Gastroesophageal sphincter (tissue), 4 donors: ENCODE results near the gene TMED10. TPM values are rescaled to one million over a fixed set of nuclear protein-coding genes. Genes with fewer than 3 reads are reported as not detected.
"Not testable (repeated sequence)": the region's sequence is repeated elsewhere in the genome, so short reads cannot be mapped to it uniquely, and the experiment has no call there.

Experiments used
- ATAC-seq: fragments of 150-250 bp; one replicate; pipeline ENCODE4 v1.9.1; 2016; ENCODE audit warnings: mild to moderate bottlenecking, moderate library complexity
- H3K27ac ChIP-seq, 4 donors: fragments of 200-600 bp; sonication (generic) in 3 of 4; 1 replicate in 3 of 4; 2 replicates in 1 of 4; pipeline ENCODE4 v1.5.1; 2016 to 2019
- H3K27me3 ChIP-seq: fragments of 200-600 bp; sonication (generic); one replicate; pipeline ENCODE4 v1.5.1; 2019
- H3K36me3 ChIP-seq, 2 donors: fragments of 200-600 bp; sonication (generic); one replicate each; pipeline ENCODE4 v1.5.1; 2019; ENCODE audit warnings: control low read depth in 1 of 2
- H3K4me1 ChIP-seq, 3 donors: fragments of 200-600 bp; sonication (generic); 1 replicate in 2 of 3; 2 replicates in 1 of 3; pipeline ENCODE4 v1.5.1; 2016 to 2019; ENCODE audit warnings: control low read depth in 2 of 3
- H3K4me3 ChIP-seq, 2 donors: fragments of 200-600 bp; sonication (generic); one replicate each; pipeline ENCODE4 v1.5.1; 2019; ENCODE audit warnings: mild to moderate bottlenecking in 1 of 2, moderate library complexity in 1 of 2
- H3K9me3 ChIP-seq, 3 donors: fragments of 200-600 bp; sonication (generic); one replicate each; pipeline ENCODE4 v1.5.1; 2017 to 2019; ENCODE audit warnings: control low read depth in 2 of 3
- CTCF ChIP-seq, 4 experiments: fragments of 200-600 bp in 2 of 4; fragments of 450-650 bp in 2 of 4; sonication (generic) in 1 of 4; IDR thresholded peaks; one replicate each; pipeline ENCODE4 v1.5.1; 2017 to 2019; ENCODE audit warnings: antibody characterized with exemption in 4 of 4, mild to moderate bottlenecking in 2 of 4, moderate library complexity in 2 of 4
- EP300 ChIP-seq: sonication (generic); formaldehyde crosslinking; IDR thresholded peaks from one replicate; pipeline ENCODE4 v1.6.1; 2017; ENCODE audit warnings: antibody characterized with exemption, mild to moderate bottlenecking
- POLR2A ChIP-seq, 2 donors: fragments of 450-650 bp; IDR thresholded peaks; one replicate each; pipeline ENCODE4 v1.6.1; 2017; ENCODE audit warnings: antibody characterized with exemption in 2 of 2, mild to moderate bottlenecking in 2 of 2, moderate library complexity in 1 of 2
- POLR2AphosphoS5 ChIP-seq: sonication (generic); formaldehyde crosslinking; IDR thresholded peaks from one replicate; pipeline ENCODE4 v1.6.1; 2017; ENCODE audit warnings: antibody characterized with exemption
- WGBS, 2 donors: methylation state at CpG; one replicate each; pipeline ENCODE4 v1.1.5; 2018; ENCODE audit warnings: low coverage in 1 of 2; 5-methylcytosine and 5-hydroxymethylcytosine counted together
- total RNA-seq, 4 donors: library from RNA; depleted of rRNA; stranded (reverse); fragments of >200 nt; gene quantifications; one replicate each; pipeline ENCODE4 v1.1.0, GENCODE V29; 2016

Gene TMED10
- total RNA-seq, 4 donors from 2014 or later: 140 to 241 (median 162) TPM

GRCh38 chr14:75151851-75152250, 24.6 kb downstream of the TMED10 start:
- Histone ChIP-seq H3K4me1 (peaks cover 0 to 48% (median 13%) of the 10 kb centered on the region in 3 donors), H3K27ac (peak overlapping the region in 1 of 4 donors; percentile 81), H3K36me3 (peaks cover 0 to 22% of the 10 kb centered on the region in 2 donors), H3K4me3 (no peak overlapping the region), H3K27me3 (no peaks in the 10 kb centered on the region), H3K9me3 (no peaks in the 10 kb centered on the region)
- no peak for ATAC-seq
- no peak for TF ChIP-seq CTCF (IDR thresholded peaks at IDR 0.05)
- no peak for TF ChIP-seq EP300
- TF ChIP-seq POLR2A (IDR thresholded peaks at IDR 0.05): no peak
- no peak for TF ChIP-seq POLR2AphosphoS5
- 80% methylated on average over 1 of the region's 1 CpG; no CpG with 5 or more reads in 1 of the 2 donors for WGBS, 2 donors

- H3K4me3 ChIP-seq, H3K27me3 ChIP-seq, ATAC-seq, H3K9me3 ChIP-seq: not testable (repeated sequence)
- H3K27ac ChIP-seq: peak overlapping the region in 3 of 4 donors; percentile 62 to 82 (median 81)
- WGBS, 2 donors: 70 to 88% methylated on average over 4 to 5 of the region's 6 CpGs
- H3K4me1 ChIP-seq: peaks cover 0 to 59% (median 13%) of the 10 kb centered on the region in 3 donors
- peaks cover 0 to 22% of the 10 kb centered on the region in 2 donors for H3K36me3 ChIP-seq
Observed at GRCh38 chr14:75150637-75151036, 25.8 kb downstream of the TMED10 start.

GRCh38 chr14:75150150-75150549, 26.3 kb downstream of the TMED10 start:
- peak overlapping the region in 3 of 4 donors; percentile 62 to 82 (median 81) for H3K27ac ChIP-seq
- 70 to 91% methylated on average over 2 of the region's 2 CpGs for WGBS, 2 donors
- peak; percentile 63 for ATAC-seq
- TF ChIP-seq CTCF (IDR thresholded peaks at IDR 0.05): no peak
- no peak for TF ChIP-seq EP300
- peak; percentile 29 for TF ChIP-seq POLR2AphosphoS5
- no peak for TF ChIP-seq POLR2A (IDR thresholded peaks at IDR 0.05)
- H3K36me3 ChIP-seq: peaks cover 0 to 23% of the 10 kb centered on the region in 2 donors
- H3K27me3 ChIP-seq: no peaks in the 10 kb centered on the region
- H3K4me3 ChIP-seq: no peak overlapping the region
- peaks cover 0 to 64% (median 13%) of the 10 kb centered on the region in 3 donors for H3K4me1 ChIP-seq
- H3K9me3 ChIP-seq: no peaks in the 10 kb centered on the region

GRCh38 chr14:75147423-75148071, 28.9 kb downstream of the TMED10 start:
- H3K4me3 ChIP-seq: no peak overlapping the region
- H3K27ac ChIP-seq: peak overlapping the region; percentile 81 to 92 (median 82)
- H3K27me3 ChIP-seq: no peaks in the 10 kb centered on the region
- TF ChIP-seq EP300 (no peak), POLR2A (IDR thresholded peaks at IDR 0.05) (no peak), POLR2AphosphoS5 (peak; percentile 74), CTCF (IDR thresholded peaks at IDR 0.05) (peak in 3 of 4 experiments; percentile 23 to 47 (median 47))
- H3K36me3 ChIP-seq: peaks cover 0 to 31% of the 10 kb centered on the region in 2 donors
- peaks cover 0 to 69% (median 13%) of the 10 kb centered on the region in 3 donors for H3K4me1 ChIP-seq
- no peaks in the 10 kb centered on the region for H3K9me3 ChIP-seq
- peak; percentile 87 for ATAC-seq
- WGBS, 2 donors: 33% methylated on average over 11 of the region's 13 CpGs; no CpG with 5 or more reads in 1 of the 2 donors

GRCh38 chr14:75144944-75145343, 31.5 kb downstream of the TMED10 start:
- Histone ChIP-seq H3K4me1 (peaks cover 0 to 67% (median 7%) of the 10 kb centered on the region in 3 donors), H3K36me3 (peaks cover 0 to 13% of the 10 kb centered on the region in 2 donors), H3K27me3 (no peaks in the 10 kb centered on the region), H3K27ac (peak overlapping the region in 3 of 4 donors; percentile 48 to 82 (median 81)), H3K9me3 (no peaks in the 10 kb centered on the region), H3K4me3 (no peak overlapping the region)
- WGBS, 2 donors: 38 to 52% methylated on average over 2 to 3 of the region's 5 CpGs
- TF ChIP-seq EP300 (no peak), POLR2A (IDR thresholded peaks at IDR 0.05) (no peak), POLR2AphosphoS5 (no peak)
- no peak for ATAC-seq
